K562 (cell line): ENCODE measurements around the gene ALCAM. TPM values are rescaled to one million over a fixed set of nuclear protein-coding genes. Genes with fewer than 3 reads are reported as not detected.

ENCODE experiments used
- ATAC-seq: fragments of 200-7000 bp; cut with Tn5 transposase; 3 replicates; pipeline ENCODE4 v1.9.1; 2020; ENCODE audit warnings: moderate library complexity
- BruUV-seq: library from RNA; stranded (reverse); fragments of 400-500 nt; replicated peaks from 2 replicates; lab custom pipeline; 2021; lab: Mats Ljungman, UMichigan
- CTCF ChIA-PET: fragments of 300-600 bp; formaldehyde crosslinking; extraction: SDS; loops from one replicate; lab custom pipeline; 2021; ENCODE audit warnings: low intra/inter-chr PET ratio; lab: Yijun Ruan, JAX
- POLR2A ChIA-PET: fragments of 300-600, 350-650 bp; sonication (Branson Sonifier 250); formaldehyde crosslinking; extraction: SDS; loops from one replicate; lab custom pipeline; 2021; ENCODE audit warnings: antibody characterized with exemption, inconsistent platforms; lab: Yijun Ruan, JAX
- DNase-seq, 4 experiments: peaks; one replicate each; pipeline versions ENCODE4 v3.0.0 to v3.0.0-alpha.2; 2011 to 2018; ENCODE audit warnings: low spot score in 3 of 4, mixed read lengths in 3 of 4; ENCODE audit errors: extremely low read depth in 1 of 4
- FAIRE-seq: peaks from 2 replicates; lab custom pipeline; 2011; peaks lifted over from hg19 to GRCh38; lab: Jason Lieb, UNC
- H2AFZ ChIP-seq: 2 replicates; pipeline ENCODE4 v1.6.0; 2011; ENCODE audit warnings: low read depth, low read length, control low read depth, inconsistent platforms
- H3K27ac ChIP-seq: fragments of 200-600 bp; 3 replicates; pipeline ENCODE4 v1.8.0; 2011; ENCODE audit warnings: low read depth, mild to moderate bottlenecking, control low read depth, inconsistent platforms, low read length, moderate library complexity, mixed read lengths; ENCODE audit errors: extremely low read depth
- H3K27me3 ChIP-seq, 2 experiments: fragments of 300-600 bp in 1 of 2; 2 replicates in 1 of 2; 3 replicates in 1 of 2; pipeline versions ENCODE4 v1.6.0 to v1.8.0; 2011; ENCODE audit warnings: inconsistent platforms in 2 of 2, low read length in 2 of 2, mild to moderate bottlenecking in 1 of 2, mixed read lengths in 1 of 2, moderate library complexity in 1 of 2; ENCODE audit not compliant: control insufficient read depth in 2 of 2, insufficient read depth in 2 of 2
- H3K36me3 ChIP-seq: fragments of 300-600 bp; 3 replicates; pipeline ENCODE4 v1.8.0; 2011; ENCODE audit warnings: mild to moderate bottlenecking, low read length, inconsistent platforms; ENCODE audit not compliant: control insufficient read depth, insufficient read depth
- H3K4me1 ChIP-seq, 2 experiments: fragments of 200-600 bp in 1 of 2; replicated peaks in 1 of 2; 2 replicates in 1 of 2; 3 replicates in 1 of 2; pipeline versions ENCODE4 v1.5.1 to v1.8.0; 2011; ENCODE audit warnings: inconsistent platforms in 2 of 2, low read length in 2 of 2, mild to moderate bottlenecking in 1 of 2, mixed read lengths in 1 of 2, moderate library complexity in 1 of 2; ENCODE audit not compliant: control insufficient read depth in 2 of 2, insufficient read depth in 2 of 2
- H3K4me2 ChIP-seq: 2 replicates; pipeline ENCODE4 v1.6.1; 2011; ENCODE audit warnings: low read length, control low read depth, inconsistent platforms, mixed read lengths; ENCODE audit not compliant: insufficient read depth
- H3K4me3 ChIP-seq: fragments of 200-600 bp; sonication (generic), shearing (Covaris generic); 2 replicates; pipeline ENCODE4 v1.5.1; 2016; ENCODE audit warnings: control low read depth, inconsistent platforms
- H3K79me2 ChIP-seq: fragments of 200-600 bp; 3 replicates; pipeline ENCODE4 v1.8.0; 2011; ENCODE audit warnings: low read length, inconsistent platforms; ENCODE audit not compliant: control insufficient read depth, insufficient read depth
- H3K9ac ChIP-seq, 2 experiments: 2 replicates each; pipeline versions ENCODE4 v1.6.0 to v1.6.1; 2011; ENCODE audit warnings: low read depth in 2 of 2, low read length in 2 of 2, control low read depth in 1 of 2, inconsistent platforms in 1 of 2, mild to moderate bottlenecking in 1 of 2, mixed read lengths in 1 of 2; ENCODE audit not compliant: insufficient read depth in 1 of 2
- H3K9me1 ChIP-seq: one replicate; pipeline ENCODE4 v1.6.0; 2011; ENCODE audit warnings: inconsistent platforms, mild to moderate bottlenecking, low read length, moderate library complexity; ENCODE audit not compliant: control insufficient read depth, insufficient read depth
- H3K9me3 ChIP-seq: replicated peaks from 2 replicates; pipeline ENCODE4 v1.5.1; 2011; ENCODE audit warnings: low read depth, low read length, inconsistent platforms; ENCODE audit not compliant: control insufficient read depth, insufficient read depth
- H4K20me1 ChIP-seq: replicated peaks from 2 replicates; pipeline ENCODE4 v1.6.1; 2011; ENCODE audit warnings: low read length, inconsistent platforms, mixed read lengths; ENCODE audit not compliant: control insufficient read depth, insufficient read depth
- L3MBTL2 ChIP-seq: fragments of 450-650 bp; IDR thresholded peaks from 2 replicates; pipeline ENCODE4 v1.6.1; 2016; ENCODE audit warnings: mild to moderate bottlenecking, moderate library complexity
- MAZ ChIP-seq, 2 experiments: fragments of 450-650 bp in 1 of 2; sonication (generic) in 1 of 2; formaldehyde crosslinking; IDR thresholded peaks in 1 of 2; conservative IDR thresholded peaks in 1 of 2; 2 replicates each; pipeline versions ENCODE4 v1.4.0 to v1.5.0; 2020; ENCODE audit warnings: mild to moderate bottlenecking in 1 of 2, missing genetic modification reagents in 1 of 2
- NFIC ChIP-seq: fragments of 450-650 bp; IDR thresholded peaks from 2 replicates; pipeline ENCODE4 v1.6.1; 2017; ENCODE audit warnings: mild to moderate bottlenecking, inconsistent platforms
- NFIX ChIP-seq: fragments of 250-450 bp; sonication (Bioruptor Pico); IDR thresholded peaks from 2 replicates; pipeline ENCODE4 v1.4.0; 2020; ENCODE audit warnings: low read depth, mild to moderate bottlenecking, moderate library complexity
- PRMT5 ChIP-seq: sonication (generic); formaldehyde crosslinking; IDR thresholded peaks from 2 replicates; pipeline ENCODE4 v1.5.0; 2020; ENCODE audit warnings: missing genetic modification reagents
- ZNF184 ChIP-seq: sonication (generic); formaldehyde crosslinking; IDR thresholded peaks from 2 replicates; pipeline ENCODE4 v1.5.0; 2020; ENCODE audit warnings: missing genetic modification reagents
- ZNF239 ChIP-seq: fragments of 250-450 bp; sonication (Bioruptor Pico); IDR thresholded peaks from 2 replicates; pipeline ENCODE4 v1.4.0; 2020; ENCODE audit warnings: mild to moderate bottlenecking
- WGBS: fragments of 100-300 bp; shearing (Covaris generic); methylation state at CpG from one replicate; pipeline ENCODE4 v1.1.6; 2016; ENCODE audit warnings: low coverage, mixed read lengths; ENCODE audit not compliant: insufficient coverage; ENCODE audit errors: missing lambda C conversion rate; 5-methylcytosine and 5-hydroxymethylcytosine counted together
- in situ Hi-C: fragments of 300-500 bp; cut with MboI; formaldehyde crosslinking; loops from 4 replicates; pipeline ENCODE4 v1.15.0; 2018; ENCODE audit warnings: inconsistent platforms, mixed read lengths
- intact Hi-C: fragments of 100-400 bp; cut with micrococcal nuclease; formaldehyde crosslinking; loops from 2 replicates; pipeline ENCODE4 v1.14.2; 2022
- polyA plus RNA-seq, 8 experiments: library from polyadenylated mRNA; depleted of rRNA in 4 of 8; stranded (reverse) in 5 of 8; unstranded in 3 of 8; fragments of >200 nt; fragmentation: Nextera tagmentation in 2 of 8; fragmentation: Illumina TruSeq in 1 of 8; extraction: Ambion mirVana in 2 of 8; extraction: Trizol in 1 of 8; gene quantifications; 2 replicates each; pipeline versions ENCODE4 v1.2.1 to v1.2.3, GENCODE V29; 2011 to 2014; ENCODE audit warnings: inconsistent platforms in 1 of 8, missing spikeins in 1 of 8
- total RNA-seq, 7 experiments: library from RNA; depleted of rRNA in 6 of 7; stranded (reverse); fragments of >200 nt in 6 of 7; fragmentation: Illumina TruSeq in 2 of 7; extraction: Trizol in 2 of 7; gene quantifications; 2 replicates each; pipeline versions ENCODE4 v1.2.1 to v1.2.3, GENCODE V29; 2011 to 2021; ENCODE audit warnings: low replicate concordance in 1 of 7

The ALCAM gene
- total and polyA plus RNA-seq, 9 of the 15 experiments (the other 6 are each of a cell fraction or from before 2014, with no cell fraction given) = 0.03 to 0.98 (median 0.14) TPM; not detected in 1

DNA sequence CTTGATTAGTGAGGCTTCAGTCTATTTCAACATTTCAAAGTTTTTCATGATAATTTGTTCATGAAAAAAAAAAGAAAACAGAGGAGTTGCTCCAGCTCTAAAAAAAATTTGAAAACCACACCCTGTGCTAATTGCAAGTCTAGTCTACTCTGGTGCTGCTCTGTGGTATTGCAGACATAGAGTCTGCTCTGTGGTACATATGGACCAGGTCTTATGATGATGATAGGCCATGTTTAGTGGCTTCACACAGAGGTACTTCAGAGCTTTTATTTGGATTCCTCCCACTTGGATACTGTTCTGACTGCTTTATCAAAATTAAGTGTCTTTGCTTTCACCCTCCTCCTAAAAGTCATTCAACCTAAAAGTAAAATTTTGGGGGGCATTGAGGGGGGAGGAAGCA is 160.8 kb downstream of the ALCAM start:
- no peaks in the 10 kb centered on the region for H4K20me1 ChIP-seq
- H3K9me3 ChIP-seq = no peaks in the 10 kb centered on the region
- H3K9ac ChIP-seq = no peak overlapping the region
- no peak for TF ChIP-seq ZNF184
- TF ChIP-seq ZNF239 (CRISPR knock-in tag) = no peak
- TF ChIP-seq PRMT5 (CRISPR knock-in tag) = no peak
- TF ChIP-seq MAZ (CRISPR knock-in tag; conservative IDR thresholded peaks at IDR 0.05 in 1 of 2, IDR thresholded peaks at IDR 0.05 in 1 of 2) = no peak
- FAIRE-seq = no peak
- H3K27me3 ChIP-seq = no peaks in the 10 kb centered on the region
- H3K36me3 ChIP-seq = no peaks in the 10 kb centered on the region
- BruUV-seq = no TSS peak
- ChIA-PET CTCF (no interaction called here), POLR2A (no interaction called here)
- no peak overlapping the region for H3K4me3 ChIP-seq
- H2AFZ ChIP-seq = no peak overlapping the region
- no peak overlapping the region for H3K27ac ChIP-seq
- in situ Hi-C loops (no loop called here), intact Hi-C loops (no loop called here)
- no peaks in the 10 kb centered on the region for H3K4me1 ChIP-seq
- H3K9me1 ChIP-seq = no peaks in the 10 kb centered on the region
- no peak for ATAC-seq
- no peaks in the 10 kb centered on the region for H3K79me2 ChIP-seq
- DNase-seq = no peak
- H3K4me2 ChIP-seq = no peak overlapping the region

- ChIA-PET CTCF (no interaction called here), POLR2A (no interaction called here)
- H3K9me1 ChIP-seq = no peaks in the 10 kb centered on the region
- TF ChIP-seq NFIX (CRISPR knock-in tag) = peak; percentile 57; the same call in 1 of the 2 replicates
- no peak for TF ChIP-seq L3MBTL2
- TF ChIP-seq NFIC = peak; percentile 73
- no peaks in the 10 kb centered on the region for H3K9me3 ChIP-seq
- no peak for ATAC-seq
- H3K9ac ChIP-seq = no peak overlapping the region
- no TSS peak for BruUV-seq
- WGBS = 9% methylated on average over 3 of the region's 3 CpGs
- no peak for DNase-seq
- no peak for FAIRE-seq
- H3K4me3 ChIP-seq = no peak overlapping the region
- no peaks in the 10 kb centered on the region for H3K4me1 ChIP-seq
- in situ Hi-C loops = no loop called here
- intact Hi-C loops = no loop called here
- no peak overlapping the region for H3K4me2 ChIP-seq
- no peaks in the 10 kb centered on the region for H4K20me1 ChIP-seq
- no peaks in the 10 kb centered on the region for H3K79me2 ChIP-seq
- no peak overlapping the region for H2AFZ ChIP-seq
- no peaks in the 10 kb centered on the region for H3K36me3 ChIP-seq
- H3K27ac ChIP-seq = no peak overlapping the region
- H3K27me3 ChIP-seq = no peaks in the 10 kb centered on the region
Measured at GRCh38 chr3:105527949-105528348, 161.2 kb downstream of the ALCAM start.
